Common myeloid progenitor, CD34-positive (primary cell): ENCODE data around the gene HDAC9.
A peak's percentile ranks its signal among the peaks of the same experiment; 100 is the strongest.

Experiments
- CTCF ChIA-PET: fragments of 350-600 bp; sonication (Branson Sonifier 250); formaldehyde crosslinking; loops from one replicate; lab custom pipeline; 2021; ENCODE audit warnings: antibody characterized with exemption; lab: Charles Lee
- POLR2A ChIA-PET: fragments of 350-600 bp; sonication (Branson Sonifier 250); formaldehyde crosslinking; loops from one replicate; lab custom pipeline; 2021; ENCODE audit warnings: antibody characterized with exemption; lab: Charles Lee
- DNase-seq, 3 donors: peaks; one replicate each; pipeline versions ENCODE4 v3.0.0 to v3.0.0-alpha.2; 2013
- H3K27ac ChIP-seq, 2 experiments: 1 replicate in 1 of 2; 2 replicates in 1 of 2; pipeline ENCODE4 v1.7.0; 2013; ENCODE audit warnings: inconsistent platforms in 2 of 2, low read length in 2 of 2, mild to moderate bottlenecking in 2 of 2, low read depth in 1 of 2, moderate library complexity in 1 of 2; ENCODE audit not compliant: severe bottlenecking in 2 of 2, insufficient read depth in 1 of 2, poor library complexity in 1 of 2
- H3K27me3 ChIP-seq, 5 experiments: replicated peaks in 2 of 5; 1 replicate in 3 of 5; 2 replicates in 2 of 5; pipeline versions ENCODE4 v1.6.1 to v1.7.0; 2013; ENCODE audit warnings: low read length in 4 of 5, mild to moderate bottlenecking in 2 of 5, moderate library complexity in 2 of 5, inconsistent platforms in 1 of 5; ENCODE audit not compliant: insufficient read depth in 5 of 5, control insufficient read depth in 4 of 5
- H3K36me3 ChIP-seq, 4 experiments: 1 replicate in 2 of 4; 2 replicates in 2 of 4; pipeline versions ENCODE4 v1.6.1 to v1.7.0; 2013; ENCODE audit warnings: low read length in 3 of 4, control low read depth in 1 of 4, mild to moderate bottlenecking in 1 of 4; ENCODE audit not compliant: control insufficient read depth in 4 of 4, insufficient read depth in 4 of 4
- H3K4me1 ChIP-seq, 4 experiments: 1 replicate in 3 of 4; 2 replicates in 1 of 4; pipeline versions ENCODE4 v1.6.1 to v1.7.1; 2013; ENCODE audit warnings: low read length in 3 of 4, mild to moderate bottlenecking in 3 of 4, control low read depth in 1 of 4, inconsistent platforms in 1 of 4, moderate library complexity in 1 of 4; ENCODE audit not compliant: control insufficient read depth in 4 of 4, insufficient read depth in 4 of 4; ENCODE audit errors: control extremely low read depth in 1 of 4
- H3K4me3 ChIP-seq, 7 experiments: 1 replicate in 4 of 7; 2 replicates in 3 of 7; pipeline versions ENCODE4 v1.5.1 to v1.7.0; 2013; ENCODE audit warnings: mild to moderate bottlenecking in 7 of 7, low read length in 6 of 7, moderate library complexity in 6 of 7, inconsistent platforms in 2 of 7, low read depth in 2 of 7, control low read depth in 1 of 7; ENCODE audit not compliant: insufficient read depth in 4 of 7, control insufficient read depth in 1 of 7; ENCODE audit errors: extremely low read depth in 1 of 7
- H3K9me3 ChIP-seq, 5 experiments: 1 replicate in 4 of 5; 2 replicates in 1 of 5; pipeline versions ENCODE4 v1.6.1 to v1.7.1; 2013; ENCODE audit warnings: low read length in 4 of 5, mild to moderate bottlenecking in 2 of 5, inconsistent platforms in 1 of 5, low read depth in 1 of 5, moderate library complexity in 1 of 5; ENCODE audit not compliant: control insufficient read depth in 4 of 5, insufficient read depth in 2 of 5; ENCODE audit errors: control extremely low read depth in 1 of 5
- WGBS: methylation state at CpG from one replicate; pipeline ENCODE4 v1.1.5; 2013; ENCODE audit not compliant: insufficient coverage; 5-methylcytosine and 5-hydroxymethylcytosine counted together

HDAC9 gene

GRCh38 chr7:18459484-18460245 is 35.9 kb upstream of the HDAC9 start:
- Histone ChIP-seq H3K27me3 (no peaks in the 10 kb centered on the region), H3K4me3 (peak overlapping the region in 1 of 7 experiments; percentile 23), H3K9me3 (peaks cover 0 to 4% (median 0%) of the 10 kb centered on the region in 5 experiments), H3K27ac (peak overlapping the region in 1 of 2 experiments; percentile 37), H3K36me3 (no peaks in the 10 kb centered on the region), H3K4me1 (peaks cover 6 to 26% (median 15%) of the 10 kb centered on the region in 4 experiments)
- WGBS, result 100% methylated on average over 1 of the region's 5 CpGs
- CTCF ChIA-PET, result interaction anchor here (0.6 kb wide), 1 partner anchor 34 kb away, joined by 4 read pairs; no protein-coding TSS in a partner anchor
- POLR2A ChIA-PET, result no interaction called here
- DNase-seq, result peak; percentile 14 to 59 (median 39)

GRCh38 chr7:18461785-18462467 is 33.6 kb upstream of the HDAC9 start:
- WGBS, result no CpG with 5 or more reads among the region's 3 CpGs
- H3K4me1 ChIP-seq, result peaks cover 6 to 26% (median 15%) of the 10 kb centered on the region in 4 experiments
- ChIA-PET CTCF (no interaction called here), POLR2A (no interaction called here)
- H3K27ac ChIP-seq, result no peak overlapping the region
- no peaks in the 10 kb centered on the region for H3K27me3 ChIP-seq
- no peak for DNase-seq
- H3K4me3 ChIP-seq, result no peak overlapping the region
- H3K36me3 ChIP-seq, result no peaks in the 10 kb centered on the region
- peaks cover 0 to 5% (median 0%) of the 10 kb centered on the region in 5 experiments for H3K9me3 ChIP-seq

- H3K27ac ChIP-seq, result no peak overlapping the region
- H3K9me3 ChIP-seq, result peaks cover 0 to 5% (median 0%) of the 10 kb centered on the region in 5 experiments
- no peak for DNase-seq
- WGBS, result no CpG with 5 or more reads among the region's 1 CpG
- H3K27me3 ChIP-seq, result no peaks in the 10 kb centered on the region
- no peak overlapping the region for H3K4me3 ChIP-seq
- no peaks in the 10 kb centered on the region for H3K36me3 ChIP-seq
- H3K4me1 ChIP-seq, result peaks cover 0 to 7% (median 1%) of the 10 kb centered on the region in 4 experiments
- CTCF ChIA-PET, result interaction anchor here (1.4 kb wide), 1 partner anchor 13 kb away, joined by 3 read pairs; no protein-coding TSS in a partner anchor
- POLR2A ChIA-PET, result no interaction called here
Measured at GRCh38 chr7:18464830-18465229, 30.7 kb upstream of the HDAC9 start.

- POLR2A ChIA-PET, result no interaction called here
- Histone ChIP-seq H3K4me1 (peaks cover 0 to 4% (median 0%) of the 10 kb centered on the region in 4 experiments), H3K27ac (no peak overlapping the region), H3K9me3 (peaks cover 0 to 5% (median 0%) of the 10 kb centered on the region in 5 experiments), H3K4me3 (no peak overlapping the region), H3K27me3 (no peaks in the 10 kb centered on the region), H3K36me3 (no peaks in the 10 kb centered on the region)
- CTCF ChIA-PET, result no interaction called here
- no peak for DNase-seq
- WGBS, result 100% methylated on average over 1 of the region's 1 CpG
Measured at GRCh38 chr7:18467011-18467410, 28.5 kb upstream of the HDAC9 start.

- Histone ChIP-seq H3K27me3 (no peaks in the 10 kb centered on the region), H3K4me3 (no peak overlapping the region), H3K4me1 (peaks cover 0 to 2% (median 0%) of the 10 kb centered on the region in 4 experiments), H3K9me3 (peaks cover 0 to 5% (median 0%) of the 10 kb centered on the region in 5 experiments), H3K36me3 (no peaks in the 10 kb centered on the region), H3K27ac (no peak overlapping the region)
- ChIA-PET CTCF (interaction anchor here (0.8 kb wide), 1 partner anchor 348 kb away, joined by 4 read pairs; no protein-coding TSS in a partner anchor), POLR2A (no interaction called here)
- DNase-seq, result no peak
Measured at GRCh38 chr7:18468795-18469194, 26.8 kb upstream of the HDAC9 start.

- Histone ChIP-seq H3K9me3 (peaks cover 0 to 5% (median 0%) of the 10 kb centered on the region in 5 experiments), H3K4me3 (no peak overlapping the region), H3K4me1 (peaks cover 0 to 2% (median 0%) of the 10 kb centered on the region in 4 experiments), H3K27ac (no peak overlapping the region), H3K36me3 (no peaks in the 10 kb centered on the region), H3K27me3 (no peaks in the 10 kb centered on the region)
- POLR2A ChIA-PET, result no interaction called here
- no CpG with 5 or more reads among the region's 1 CpG for WGBS
- CTCF ChIA-PET, result interaction anchor here (0.8 kb wide), 1 partner anchor 348 kb away, joined by 4 read pairs; no protein-coding TSS in a partner anchor
- DNase-seq, result no peak
Measured at GRCh38 chr7:18469316-18469715, 26.2 kb upstream of the HDAC9 start.
